GM11168 (cell line): ENCODE data around the gene PREX1.
"Not testable (repeated sequence)": the region's sequence is repeated elsewhere in the genome, so short reads cannot be mapped to it uniquely, and the experiment has no call there.

Experiments used
- in situ Hi-C: fragments of 300-500 bp; cut with MboI; formaldehyde crosslinking; loops from one replicate; pipeline ENCODE4 v1.12.0; 2022; ENCODE audit warnings: low sequenced_read_pairs; ENCODE audit not compliant: unreplicated experiment

The PREX1 gene

GRCh38 chr20:48827855-48828733 lies at the start of gene PREX1:
PREX1 (minus strand) TSS chr20:48827999; CDS start chr20:48827860, 139 bp downstream.
- in situ Hi-C loops: no loop called here

- in situ Hi-C loops: no loop called here
These were observed 49.5 kb upstream of the PREX1 start for GRCh38 chr20:48877304-48877703.

- in situ Hi-C loops: no loop called here
These were observed 48.1 kb upstream of the PREX1 start for GRCh38 chr20:48875914-48876240.

GRCh38 chr20:48875233-48875913 lies 47.6 kb upstream of the PREX1 start:
- in situ Hi-C loops: no loop called here

- in situ Hi-C loops: not testable (repeated sequence)
These were observed 41.6 kb upstream of the PREX1 start for GRCh38 chr20:48869442-48869841.

GRCh38 chr20:48866936-48867335 lies 39.1 kb upstream of the PREX1 start:
- in situ Hi-C loops: no loop called here

GRCh38 chr20:48864738-48865318 lies 37.0 kb upstream of the PREX1 start:
- in situ Hi-C loops: no loop called here

GRCh38 chr20:48864254-48864653 lies 36.5 kb upstream of the PREX1 start:
- in situ Hi-C loops: no loop called here

GRCh38 chr20:48862279-48862678 lies 34.5 kb upstream of the PREX1 start:
- in situ Hi-C loops: no loop called here

GRCh38 chr20:48861444-48861843 lies 33.6 kb upstream of the PREX1 start:
- in situ Hi-C loops: no loop called here

- in situ Hi-C loops: no loop called here
These were observed 30.4 kb upstream of the PREX1 start for GRCh38 chr20:48858075-48858790.

GRCh38 chr20:48856130-48856529 lies 28.3 kb upstream of the PREX1 start:
- in situ Hi-C loops: no loop called here

GRCh38 chr20:48855046-48855445 lies 27.2 kb upstream of the PREX1 start:
- in situ Hi-C loops: no loop called here

GRCh38 chr20:48852609-48853008 lies 24.8 kb upstream of the PREX1 start:
- in situ Hi-C loops: no loop called here

- in situ Hi-C loops: no loop called here
These were observed 23.8 kb upstream of the PREX1 start for GRCh38 chr20:48851579-48851978.

GRCh38 chr20:48850977-48851299 lies 23.1 kb upstream of the PREX1 start:
- in situ Hi-C loops: no loop called here

- in situ Hi-C loops: no loop called here
These were observed 22.6 kb upstream of the PREX1 start for GRCh38 chr20:48850257-48850976.

- in situ Hi-C loops: no loop called here
These were observed 22.0 kb upstream of the PREX1 start for GRCh38 chr20:48849779-48850178.

- in situ Hi-C loops: no loop called here
These were observed 21.5 kb upstream of the PREX1 start for GRCh38 chr20:48849299-48849698.

- in situ Hi-C loops: no loop called here
These were observed 19.9 kb upstream of the PREX1 start for GRCh38 chr20:48847498-48848205.
